Stimulated activated effector memory CD8-positive, alpha-beta T cell treated with anti-CD3 and anti-CD28 coated beads, Interleukin-12 subunit alpha, Interleukin-12 subunit beta, amount 100 ng/mL, for 72 hours (primary cell): Measurements from ENCODE around the gene EEPD1.

ENCODE experiments used
- ATAC-seq: fragments of 150-1000 bp; cut with Tn5 transposase; 2 replicates; pipeline ENCODE4 v1.10.0; 2021
- DNase-seq, 2 donors: peaks; one replicate each; pipeline ENCODE4 v3.0.0; 2021 to 2022; ENCODE audit warnings: low spot score in 2 of 2
- H3K27ac Mint-ChIP-seq: one replicate; pipeline ENCODE4 v1.8.0; 2022; ENCODE audit warnings: mild to moderate bottlenecking, mixed read lengths
- H3K36me3 Mint-ChIP-seq: one replicate; pipeline ENCODE4 v1.8.0; 2022; ENCODE audit warnings: mild to moderate bottlenecking, mixed read lengths
- H3K4me1 Mint-ChIP-seq: one replicate; pipeline ENCODE4 v1.8.0; 2022; ENCODE audit warnings: mixed read lengths
- H3K4me3 Mint-ChIP-seq: one replicate; pipeline ENCODE4 v1.8.0; 2022; ENCODE audit warnings: mild to moderate bottlenecking, mixed read lengths
- H3K9me3 Mint-ChIP-seq: one replicate; pipeline ENCODE4 v1.8.0; 2022; ENCODE audit warnings: mixed read lengths

Gene EEPD1

DNA sequence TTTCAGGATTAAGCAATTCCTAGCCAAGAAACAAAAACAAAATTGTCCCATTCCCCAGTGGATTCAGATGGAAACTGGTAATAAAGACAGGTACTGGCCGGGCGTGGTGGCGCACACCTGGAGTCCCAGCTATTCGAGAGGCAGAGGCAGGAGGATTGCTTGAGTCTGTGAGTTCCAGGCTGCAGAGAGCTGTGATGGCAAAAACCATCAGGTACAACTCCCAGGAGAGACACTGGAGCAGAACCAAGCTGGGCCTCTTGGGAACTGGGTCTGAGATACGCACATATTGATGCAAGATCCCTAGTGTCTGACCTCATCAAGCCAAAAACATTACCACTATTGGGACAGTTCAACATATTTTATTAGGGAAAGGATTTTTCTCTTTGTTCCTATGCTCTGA lies 152.6 kb downstream of the EEPD1 start:
- H3K27ac Mint-ChIP-seq, result no peak overlapping the region
- DNase-seq (no peak), ATAC-seq (no peak)
- no peaks in the 10 kb centered on the region for H3K36me3 Mint-ChIP-seq
- H3K4me1 Mint-ChIP-seq, result no peaks in the 10 kb centered on the region
- H3K9me3 Mint-ChIP-seq, result no peaks in the 10 kb centered on the region
- no peak overlapping the region for H3K4me3 Mint-ChIP-seq

DNA sequence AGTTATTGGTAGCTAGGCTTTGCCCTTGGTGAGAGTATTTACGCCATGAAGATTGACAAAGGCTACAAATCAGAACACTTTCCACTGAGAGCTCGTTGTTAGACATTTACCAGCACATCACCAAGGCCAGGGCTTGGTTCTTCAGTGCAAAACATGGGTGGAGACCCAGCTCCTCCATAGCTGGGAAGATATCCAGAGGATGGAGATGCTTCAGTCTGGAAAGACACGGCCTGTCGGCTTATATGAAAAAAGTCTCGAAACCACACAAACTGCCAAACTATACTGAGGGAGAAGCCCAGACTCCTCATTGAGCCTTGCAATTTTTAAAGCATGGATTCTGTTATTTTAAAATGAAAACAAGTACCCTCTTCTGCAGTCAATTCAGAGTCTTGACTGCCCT lies 153.2 kb downstream of the EEPD1 start:
- Mint-ChIP-seq H3K27ac (no peak overlapping the region), H3K4me3 (no peak overlapping the region), H3K36me3 (no peaks in the 10 kb centered on the region), H3K9me3 (no peaks in the 10 kb centered on the region), H3K4me1 (no peaks in the 10 kb centered on the region)
- DNase-seq (no peak), ATAC-seq (no peak)

DNA sequence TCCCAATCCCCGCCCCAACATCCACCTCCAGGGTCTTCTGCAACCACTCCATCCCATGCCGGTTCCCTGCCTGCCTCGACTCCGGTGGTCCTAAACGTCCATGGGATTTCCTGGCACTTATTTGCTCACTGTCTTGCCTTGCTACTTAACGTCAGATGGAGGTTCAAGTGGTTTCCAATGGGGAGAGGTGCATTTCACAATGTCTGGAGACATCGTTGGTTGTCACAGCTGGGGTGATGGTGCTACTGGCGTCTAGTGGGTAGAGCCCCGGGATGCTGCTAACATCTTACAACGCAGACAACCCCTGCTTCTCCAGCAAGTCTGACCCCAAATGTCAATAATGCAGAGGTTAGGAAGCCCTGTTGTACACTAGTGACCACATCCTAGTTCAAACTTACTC lies 153.7 kb downstream of the EEPD1 start:
- Mint-ChIP-seq H3K27ac (no peak overlapping the region), H3K36me3 (no peaks in the 10 kb centered on the region), H3K9me3 (no peaks in the 10 kb centered on the region), H3K4me3 (no peak overlapping the region), H3K4me1 (no peaks in the 10 kb centered on the region)
- no peak for DNase-seq
- ATAC-seq, result no peak

DNA sequence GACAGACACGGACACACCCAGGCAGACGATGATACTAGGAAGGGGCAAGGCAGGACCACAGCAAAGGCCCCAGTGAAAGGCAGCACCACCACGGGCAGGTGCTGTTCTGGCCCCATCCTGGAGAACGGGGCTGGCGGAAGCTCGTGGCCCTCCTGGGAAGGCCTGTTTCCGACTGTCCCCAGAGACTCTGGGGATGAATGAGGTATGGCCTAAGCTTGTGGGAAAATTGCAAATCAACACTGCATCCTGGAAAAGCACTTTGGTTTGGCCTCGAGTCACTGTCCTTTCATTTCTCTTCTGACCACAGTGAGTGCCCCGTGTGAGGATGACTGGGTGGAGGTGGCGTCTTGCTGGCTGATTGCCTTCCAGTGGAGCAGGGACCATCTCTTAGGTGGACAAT lies 155.0 kb downstream of the EEPD1 start:
- no peak overlapping the region for H3K27ac Mint-ChIP-seq

DNA sequence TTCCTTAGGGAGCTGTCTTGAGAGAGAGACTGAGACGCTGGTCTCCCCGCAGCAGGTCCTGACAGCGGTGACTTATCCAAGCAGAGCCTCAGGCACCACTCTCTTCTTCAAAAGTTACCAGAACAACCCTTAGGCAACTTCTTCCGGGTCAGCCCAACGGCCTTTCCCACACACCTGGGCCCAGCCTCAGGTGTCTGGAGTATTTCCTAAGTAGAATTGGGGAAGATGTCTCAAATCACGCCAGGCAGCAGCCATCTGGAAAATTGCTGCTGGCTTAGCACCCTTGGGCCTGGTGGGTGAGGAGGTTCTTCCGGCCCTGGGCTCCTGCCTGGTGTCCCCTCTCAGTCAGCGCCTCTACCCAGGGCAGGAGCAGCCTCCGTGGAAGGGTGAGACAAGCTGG lies 156.2 kb downstream of the EEPD1 start:
- Mint-ChIP-seq H3K4me1 (peaks cover 7% of the 10 kb centered on the region), H3K27ac (no peak overlapping the region)
- ATAC-seq, result no peak

More for the DNA sequence above, 155.0 kb downstream of the EEPD1 start:
- Mint-ChIP-seq H3K4me3 (no peak overlapping the region), H3K4me1 (peaks cover 7% of the 10 kb centered on the region), H3K36me3 (no peaks in the 10 kb centered on the region), H3K9me3 (no peaks in the 10 kb centered on the region)
- ATAC-seq, result no peak
- no peak for DNase-seq

DNA sequence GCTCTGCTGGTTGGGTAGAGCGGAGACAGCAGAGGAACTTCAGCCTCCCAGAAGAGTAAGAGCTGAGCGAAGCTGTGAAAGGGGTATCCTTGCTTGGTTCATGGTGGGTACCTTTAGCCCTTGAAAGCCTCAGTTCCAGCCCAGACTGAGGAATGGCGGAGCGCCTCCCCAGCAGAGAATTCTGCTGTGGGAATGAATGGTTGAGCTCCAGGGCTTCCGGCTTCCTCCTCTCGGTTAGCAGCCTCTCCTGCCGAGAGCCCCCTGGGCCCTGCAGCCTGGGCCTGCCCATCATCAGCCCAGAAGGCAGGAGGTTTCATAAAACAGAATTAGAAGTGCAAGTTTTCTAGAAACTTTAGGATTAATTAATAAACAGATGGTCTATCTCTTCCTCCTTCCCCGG lies 156.7 kb downstream of the EEPD1 start:
- no peaks in the 10 kb centered on the region for H3K9me3 Mint-ChIP-seq
- peaks cover 7% of the 10 kb centered on the region for H3K4me1 Mint-ChIP-seq
- no peak overlapping the region for H3K4me3 Mint-ChIP-seq
- H3K36me3 Mint-ChIP-seq, result no peaks in the 10 kb centered on the region
- DNase-seq (no peak), ATAC-seq (no peak)
- no peak overlapping the region for H3K27ac Mint-ChIP-seq

More for the DNA sequence above, 156.2 kb downstream of the EEPD1 start:
- DNase-seq, result no peak
- H3K4me3 Mint-ChIP-seq, result no peak overlapping the region
- H3K36me3 Mint-ChIP-seq, result no peaks in the 10 kb centered on the region
- no peaks in the 10 kb centered on the region for H3K9me3 Mint-ChIP-seq

DNA sequence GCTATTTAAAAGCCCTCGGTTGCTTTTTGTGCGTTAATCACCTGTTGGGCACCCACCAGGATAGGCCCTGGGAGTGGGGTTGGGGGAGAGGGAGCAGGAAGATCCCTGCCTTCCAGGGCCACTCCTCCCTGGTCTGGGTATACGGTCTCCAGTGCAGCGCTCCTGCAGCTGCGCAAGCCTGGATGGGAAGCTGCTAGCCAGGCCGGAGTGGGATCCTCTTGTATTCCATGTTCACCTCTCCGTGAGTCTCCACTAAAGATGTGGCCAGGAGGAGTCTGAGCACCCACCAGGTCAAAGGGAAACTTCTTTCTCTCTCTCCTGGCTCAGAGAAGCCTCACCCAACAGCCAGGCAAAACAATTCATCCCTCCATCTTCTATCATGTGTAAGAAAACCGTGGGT lies 157.8 kb downstream of the EEPD1 start:
- H3K4me1 Mint-ChIP-seq, result peaks cover 7% of the 10 kb centered on the region
- no peak overlapping the region for H3K27ac Mint-ChIP-seq
- no peak overlapping the region for H3K4me3 Mint-ChIP-seq
- no peaks in the 10 kb centered on the region for H3K36me3 Mint-ChIP-seq
- DNase-seq, result no peak
- no peak for ATAC-seq
- no peaks in the 10 kb centered on the region for H3K9me3 Mint-ChIP-seq

DNA sequence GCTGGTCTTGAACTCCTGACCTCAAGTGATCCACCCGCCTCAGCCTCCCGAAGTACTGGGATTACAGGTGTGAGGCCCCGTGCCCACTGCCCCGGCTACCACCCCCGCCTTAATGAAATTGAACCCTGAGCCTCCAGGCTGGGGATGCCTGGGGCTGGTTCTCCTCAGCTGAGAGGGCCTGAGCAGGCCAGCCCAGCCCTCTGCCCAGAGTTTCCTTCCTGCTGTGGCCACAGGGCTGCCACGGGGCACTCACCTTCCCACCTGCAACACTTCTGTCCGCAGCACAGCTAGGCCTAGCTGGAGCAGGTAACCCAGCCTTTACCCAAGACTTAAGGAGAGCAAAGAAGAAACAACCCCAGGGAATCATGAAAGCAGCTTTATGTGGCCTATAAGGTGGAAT lies 158.5 kb downstream of the EEPD1 start:
- H3K36me3 Mint-ChIP-seq, result no peaks in the 10 kb centered on the region
- no peak for DNase-seq
- ATAC-seq, result no peak
- H3K4me3 Mint-ChIP-seq, result no peak overlapping the region
- H3K9me3 Mint-ChIP-seq, result no peaks in the 10 kb centered on the region
- H3K27ac Mint-ChIP-seq, result no peak overlapping the region
- peaks cover 7% of the 10 kb centered on the region for H3K4me1 Mint-ChIP-seq

DNA sequence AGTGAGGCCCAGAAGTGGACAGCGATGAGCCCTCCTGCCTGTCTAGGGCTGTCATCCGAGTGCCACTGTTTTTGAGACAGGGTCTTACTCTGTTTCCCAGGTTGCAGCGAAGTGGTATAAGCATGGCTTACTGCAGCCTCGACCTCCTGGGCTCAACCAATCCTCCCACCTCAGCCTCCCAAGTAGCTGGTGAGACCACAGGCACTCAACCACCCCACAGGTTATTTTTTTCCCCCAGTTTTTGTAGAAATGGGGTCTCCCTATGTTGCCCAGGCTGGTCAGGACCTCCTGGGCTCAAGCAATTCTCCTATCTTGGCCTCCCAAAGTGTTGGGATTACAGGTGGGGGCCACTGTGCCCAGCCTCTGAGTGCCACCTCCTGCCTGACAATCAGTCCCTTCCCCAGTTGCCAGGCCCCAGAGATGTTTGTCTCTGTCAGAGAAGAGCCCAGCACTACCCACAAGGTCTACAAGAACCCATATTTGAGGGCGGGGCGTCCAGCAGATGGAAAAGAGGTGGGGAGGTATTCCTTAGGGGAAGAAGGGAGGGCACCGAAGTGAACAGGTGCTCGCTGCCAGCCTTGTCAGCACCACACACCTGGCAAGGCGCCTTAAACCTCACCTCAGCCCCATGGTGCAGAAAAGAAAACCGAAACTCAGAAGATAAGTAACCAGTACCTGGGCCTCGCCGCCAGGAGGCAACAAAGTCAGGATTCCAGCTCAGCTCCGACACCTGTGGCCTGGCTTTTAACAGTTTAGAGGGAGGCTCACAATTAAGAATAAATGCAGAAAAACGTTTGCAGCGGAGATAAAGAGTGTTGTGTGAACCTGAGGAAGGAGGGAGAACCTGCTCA lies 159.2 kb downstream of the EEPD1 start:
- H3K36me3 Mint-ChIP-seq, result no peaks in the 10 kb centered on the region
- H3K4me3 Mint-ChIP-seq, result no peak overlapping the region
- no peak overlapping the region for H3K27ac Mint-ChIP-seq
- DNase-seq, result no peak
- no peaks in the 10 kb centered on the region for H3K9me3 Mint-ChIP-seq
- H3K4me1 Mint-ChIP-seq, result peaks cover 7% of the 10 kb centered on the region
- peak; percentile 55 for ATAC-seq

DNA sequence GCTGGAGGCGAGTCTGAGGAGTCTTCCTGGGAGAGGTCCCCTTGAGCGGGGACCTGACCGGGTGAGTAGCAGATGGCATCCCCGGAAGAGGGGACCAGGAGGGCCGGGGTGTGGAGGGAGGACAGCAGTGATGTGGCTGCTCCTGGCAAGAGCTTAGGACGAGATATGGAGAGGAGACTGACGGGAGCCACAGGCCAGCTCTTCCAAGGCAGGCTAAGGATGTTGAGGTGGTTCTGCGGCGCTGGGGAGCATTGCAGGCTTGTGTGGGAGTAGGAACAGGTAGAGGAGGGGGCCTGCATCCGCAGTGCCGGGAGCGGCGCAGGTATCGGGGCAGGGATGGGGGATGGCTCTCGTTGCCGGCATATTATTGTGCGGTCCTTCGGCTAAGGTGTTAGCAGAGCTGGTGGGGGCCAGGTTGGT lies 159.9 kb downstream of the EEPD1 start:
- Mint-ChIP-seq H3K9me3 (no peaks in the 10 kb centered on the region), H3K4me3 (no peak overlapping the region), H3K4me1 (peaks cover 7% of the 10 kb centered on the region), H3K36me3 (no peaks in the 10 kb centered on the region), H3K27ac (no peak overlapping the region)
- DNase-seq (no peak), ATAC-seq (no peak)

DNA sequence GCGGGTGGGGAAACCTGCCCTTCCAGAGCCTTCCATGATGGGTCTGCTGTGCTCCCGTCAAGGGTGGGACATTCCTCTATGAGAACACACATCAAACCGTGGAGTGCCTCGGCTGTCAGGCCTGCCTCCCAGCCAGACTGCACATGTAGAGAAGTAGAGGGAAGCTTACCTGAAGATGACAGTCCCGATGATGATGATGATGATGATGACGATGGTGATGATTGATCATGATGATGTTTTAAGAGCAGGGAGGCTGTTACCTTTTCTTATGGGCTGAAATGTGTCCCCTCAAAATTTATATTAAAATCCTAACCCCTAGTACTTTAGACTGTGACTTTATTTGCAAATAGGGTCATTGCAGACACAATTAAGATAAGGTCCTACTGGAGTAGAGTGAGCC lies 160.6 kb downstream of the EEPD1 start:
- H3K4me1 Mint-ChIP-seq, result peaks cover 7% of the 10 kb centered on the region
- no peaks in the 10 kb centered on the region for H3K36me3 Mint-ChIP-seq
- no peak overlapping the region for H3K27ac Mint-ChIP-seq
- DNase-seq, result no peak
- H3K9me3 Mint-ChIP-seq, result no peaks in the 10 kb centered on the region
- no peak overlapping the region for H3K4me3 Mint-ChIP-seq
- no peak for ATAC-seq

DNA sequence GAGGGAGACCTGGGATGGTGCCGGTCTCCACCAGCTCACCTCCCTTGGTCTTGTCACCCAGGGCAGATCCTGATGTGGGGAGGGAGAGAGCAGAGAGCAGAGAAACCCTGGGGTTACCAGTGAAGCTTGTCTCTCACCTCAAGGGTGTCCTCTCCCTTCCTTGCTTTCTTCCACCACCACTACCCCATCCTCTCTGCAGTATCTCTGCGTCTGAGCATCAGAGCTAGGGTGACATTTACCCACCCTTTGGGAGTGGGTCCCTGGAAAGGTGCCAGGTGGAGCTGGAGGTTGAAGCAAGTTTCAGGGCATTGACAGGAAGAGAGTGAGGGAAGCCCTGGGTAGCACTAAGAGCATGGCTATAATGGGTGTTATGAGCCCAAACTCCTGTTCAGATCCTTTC lies 161.4 kb downstream of the EEPD1 start:
- H3K4me1 Mint-ChIP-seq, result peaks cover 7% of the 10 kb centered on the region
- H3K36me3 Mint-ChIP-seq, result no peaks in the 10 kb centered on the region

DNA sequence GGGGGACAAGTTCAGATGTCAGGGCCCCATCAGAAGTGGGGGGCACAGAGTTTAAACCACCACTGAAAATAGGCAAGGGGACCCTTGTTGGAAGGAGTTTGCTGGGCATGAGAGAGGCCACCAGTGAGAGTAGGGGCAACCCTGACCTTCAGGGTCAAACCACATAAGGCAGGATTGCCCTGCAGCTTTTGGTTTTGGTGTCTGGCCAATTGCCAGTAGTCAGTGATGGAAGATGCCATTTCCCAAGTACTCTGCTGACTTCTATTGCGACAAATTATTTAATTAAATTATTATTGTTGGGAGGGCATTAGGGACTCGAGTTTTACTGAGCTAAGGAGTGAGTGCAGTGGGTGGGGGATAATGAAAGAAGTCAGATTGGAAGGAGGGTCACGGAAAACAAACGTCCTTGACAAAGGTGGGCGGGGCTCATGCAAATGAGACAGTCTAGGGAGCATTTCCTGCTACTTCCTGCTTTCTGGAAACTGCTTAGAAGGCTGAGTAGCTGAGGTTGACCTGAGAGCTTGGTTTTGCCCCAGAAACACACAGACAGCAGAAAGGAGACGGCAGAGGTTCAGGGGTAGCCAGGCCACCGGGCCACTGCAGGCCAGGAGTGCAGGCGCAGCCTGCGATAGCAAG lies 162.4 kb downstream of the EEPD1 start:
- DNase-seq (no peak), ATAC-seq (no peak)
- Mint-ChIP-seq H3K4me3 (no peak overlapping the region), H3K4me1 (peaks cover 7% of the 10 kb centered on the region), H3K27ac (no peak overlapping the region), H3K9me3 (no peaks in the 10 kb centered on the region), H3K36me3 (no peaks in the 10 kb centered on the region)

More for the DNA sequence above, 161.4 kb downstream of the EEPD1 start:
- no peaks in the 10 kb centered on the region for H3K9me3 Mint-ChIP-seq
- ATAC-seq, result no peak
- no peak overlapping the region for H3K27ac Mint-ChIP-seq
- no peak for DNase-seq
- no peak overlapping the region for H3K4me3 Mint-ChIP-seq

DNA sequence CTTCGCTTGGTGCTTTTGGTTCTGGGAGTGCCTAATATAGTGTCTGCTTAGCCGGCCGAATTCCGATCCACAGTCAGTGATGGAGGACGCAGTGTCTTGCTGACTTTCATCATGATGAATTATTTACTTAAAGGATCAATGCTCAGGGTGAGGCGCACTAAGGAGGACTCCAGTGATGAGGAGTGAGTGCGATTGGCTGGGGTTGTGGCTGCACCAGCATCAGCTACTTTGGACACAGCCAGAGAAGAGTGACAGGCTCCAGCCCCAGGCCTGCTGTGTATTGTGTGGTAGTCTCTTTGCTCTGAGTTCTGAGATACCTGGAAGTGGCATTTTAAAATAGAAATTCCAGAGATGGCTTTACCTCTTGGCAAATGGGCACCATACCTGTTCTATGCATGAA lies 163.3 kb downstream of the EEPD1 start:
- no peak overlapping the region for H3K27ac Mint-ChIP-seq
- ATAC-seq, result no peak
- no peak for DNase-seq
- H3K36me3 Mint-ChIP-seq, result no peaks in the 10 kb centered on the region
- peaks cover 7% of the 10 kb centered on the region for H3K4me1 Mint-ChIP-seq
- no peak overlapping the region for H3K4me3 Mint-ChIP-seq
- H3K9me3 Mint-ChIP-seq, result no peaks in the 10 kb centered on the region

DNA sequence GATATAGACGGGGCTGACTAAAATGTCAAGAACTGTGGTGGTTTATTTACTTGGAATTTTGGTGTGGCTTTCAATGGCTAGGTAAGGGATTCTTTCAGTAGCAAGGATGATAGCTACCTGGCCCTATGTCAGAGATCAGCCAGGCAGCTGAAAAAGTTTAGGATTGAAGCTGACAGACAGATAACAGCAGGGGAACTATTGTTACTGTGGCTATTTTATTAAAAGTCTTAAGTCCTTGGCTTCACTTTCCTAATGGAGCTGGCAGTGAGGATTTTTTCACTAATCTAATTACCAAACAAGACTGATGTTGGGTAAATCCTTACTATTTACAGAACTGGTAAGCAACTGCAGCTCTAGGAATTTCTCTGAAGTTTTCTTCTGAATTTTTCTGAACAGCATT lies 164.2 kb downstream of the EEPD1 start:
- Mint-ChIP-seq H3K9me3 (no peaks in the 10 kb centered on the region), H3K36me3 (no peaks in the 10 kb centered on the region), H3K27ac (no peak overlapping the region), H3K4me3 (no peak overlapping the region), H3K4me1 (peaks cover 6% of the 10 kb centered on the region)
- DNase-seq, result no peak
- no peak for ATAC-seq

DNA sequence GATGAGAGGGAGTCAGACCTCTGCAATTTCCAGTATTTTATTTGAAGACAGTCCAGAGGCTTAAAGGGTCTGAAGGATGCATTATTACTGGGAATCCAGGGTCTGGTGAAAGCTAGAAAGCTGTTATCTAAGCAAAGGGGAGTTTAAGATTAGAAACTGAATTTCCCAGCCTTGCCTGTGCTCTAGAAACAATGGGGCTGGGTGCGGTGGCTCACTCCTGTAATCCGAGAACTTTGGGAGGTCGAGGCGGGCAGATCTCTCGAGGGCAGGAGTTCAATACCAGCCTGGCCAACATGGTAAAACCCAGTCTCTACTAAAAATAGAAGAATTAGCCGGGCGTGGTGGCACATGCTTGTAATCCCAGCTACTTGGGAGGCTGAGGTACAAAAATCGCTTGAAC lies 165.1 kb downstream of the EEPD1 start:
- H3K4me1 Mint-ChIP-seq, result no peaks in the 10 kb centered on the region
- H3K9me3 Mint-ChIP-seq, result no peaks in the 10 kb centered on the region
- H3K4me3 Mint-ChIP-seq, result no peak overlapping the region
- H3K27ac Mint-ChIP-seq, result no peak overlapping the region
- ATAC-seq, result no peak
- H3K36me3 Mint-ChIP-seq, result no peaks in the 10 kb centered on the region
- no peak for DNase-seq
